Tongue (tissue), 2 donors: ENCODE data around the gene DMRT3. TPM values are rescaled to one million over a fixed set of nuclear protein-coding genes. Genes with fewer than 3 reads are reported as not detected.

ENCODE experiments used
- small RNA-seq: library from RNA; depleted of rRNA; stranded (forward); fragments of <200 nt; gene quantifications from one replicate; pipeline ENCODE3, GENCODE V24; 2014; ENCODE audit warnings: low replicate concordance
- total RNA-seq: library from RNA; depleted of rRNA; stranded (reverse); fragments of >200 nt; gene quantifications from one replicate; pipeline ENCODE4 v1.2.3, GENCODE V29; 2014

Gene DMRT3
- total RNA-seq, 1 donor from 2014 or later, result not detected

Small RNA genes within 50 kb of the gene (small RNA-seq; reads per million reads assigned to genes)
- gene RNU6-1073P, result not detected

Other genes starting within 250 kb of the DMRT3 start
- not detected for gene DMRT1, start 135.0 kb upstream of the DMRT3 start, total RNA-seq
- 19.1 TPM for gene DMRT2, start 73.7 kb downstream of the DMRT3 start, total RNA-seq